GM18861 (cell line): ENCODE results near the gene IREB2.
"Not testable (repeated sequence)": the region's sequence is repeated elsewhere in the genome, so short reads cannot be mapped to it uniquely, and the experiment has no call there.

ENCODE experiments used
- ATAC-seq: cut with Tn5 transposase; IDR thresholded peaks from one replicate; pipeline ENCODE4 v1.9.1; 2021; ENCODE audit not compliant: unreplicated experiment

The IREB2 gene, protein sequence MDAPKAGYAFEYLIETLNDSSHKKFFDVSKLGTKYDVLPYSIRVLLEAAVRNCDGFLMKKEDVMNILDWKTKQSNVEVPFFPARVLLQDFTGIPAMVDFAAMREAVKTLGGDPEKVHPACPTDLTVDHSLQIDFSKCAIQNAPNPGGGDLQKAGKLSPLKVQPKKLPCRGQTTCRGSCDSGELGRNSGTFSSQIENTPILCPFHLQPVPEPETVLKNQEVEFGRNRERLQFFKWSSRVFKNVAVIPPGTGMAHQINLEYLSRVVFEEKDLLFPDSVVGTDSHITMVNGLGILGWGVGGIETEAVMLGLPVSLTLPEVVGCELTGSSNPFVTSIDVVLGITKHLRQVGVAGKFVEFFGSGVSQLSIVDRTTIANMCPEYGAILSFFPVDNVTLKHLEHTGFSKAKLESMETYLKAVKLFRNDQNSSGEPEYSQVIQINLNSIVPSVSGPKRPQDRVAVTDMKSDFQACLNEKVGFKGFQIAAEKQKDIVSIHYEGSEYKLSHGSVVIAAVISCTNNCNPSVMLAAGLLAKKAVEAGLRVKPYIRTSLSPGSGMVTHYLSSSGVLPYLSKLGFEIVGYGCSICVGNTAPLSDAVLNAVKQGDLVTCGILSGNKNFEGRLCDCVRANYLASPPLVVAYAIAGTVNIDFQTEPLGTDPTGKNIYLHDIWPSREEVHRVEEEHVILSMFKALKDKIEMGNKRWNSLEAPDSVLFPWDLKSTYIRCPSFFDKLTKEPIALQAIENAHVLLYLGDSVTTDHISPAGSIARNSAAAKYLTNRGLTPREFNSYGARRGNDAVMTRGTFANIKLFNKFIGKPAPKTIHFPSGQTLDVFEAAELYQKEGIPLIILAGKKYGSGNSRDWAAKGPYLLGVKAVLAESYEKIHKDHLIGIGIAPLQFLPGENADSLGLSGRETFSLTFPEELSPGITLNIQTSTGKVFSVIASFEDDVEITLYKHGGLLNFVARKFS

DNA sequence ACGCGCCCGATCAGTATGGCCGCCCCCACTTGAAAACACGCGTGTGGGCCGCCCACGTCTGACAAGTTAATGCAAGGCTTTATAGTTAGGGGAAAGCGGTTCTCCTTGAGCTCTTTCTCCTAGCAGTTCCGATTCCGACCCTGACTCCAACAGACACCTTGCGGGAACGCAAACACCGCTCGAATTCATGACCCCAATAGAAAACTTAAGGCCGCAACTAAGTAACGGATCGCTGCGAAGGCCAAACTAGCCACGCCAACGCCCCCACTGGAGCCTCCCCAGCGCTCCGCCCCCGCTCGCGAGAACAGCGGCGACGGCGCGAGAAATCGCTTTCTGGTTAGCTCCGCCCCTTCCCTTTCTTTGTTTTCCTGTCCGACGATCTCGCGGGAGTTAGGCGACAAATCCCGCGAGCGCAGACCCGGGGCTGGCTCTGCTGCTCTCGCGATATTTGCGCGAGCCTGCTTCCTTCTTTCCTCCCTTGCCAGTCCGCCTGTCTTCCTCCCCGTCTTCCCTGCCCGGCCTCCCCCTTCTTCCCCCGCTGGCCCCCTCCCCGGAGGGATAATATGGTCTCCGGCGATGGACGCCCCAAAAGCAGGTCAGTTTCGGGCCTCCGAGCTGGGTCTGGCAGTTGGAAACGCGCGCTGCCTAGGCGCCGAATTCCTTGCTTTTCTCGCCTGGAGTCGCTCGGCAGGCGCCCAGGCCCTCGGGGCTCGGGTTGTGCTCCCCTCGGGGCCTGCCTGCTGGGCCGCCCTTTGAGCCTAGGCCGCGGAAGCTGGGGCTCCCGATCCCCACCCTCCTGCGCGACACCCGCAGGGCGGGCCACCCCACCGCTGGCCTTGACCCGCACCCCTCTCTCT, at the start of gene IREB2:
Gene IREB2 (plus strand): TSS at position 455 of the 857 bp plus-strand sequence. CDS start 122 bp downstream, at position 577.
- ATAC-seq = peak; percentile 83

GRCh38 chr15:78388865-78389264, 49.2 kb upstream of the IREB2 start:
- ATAC-seq = no peak

GRCh38 chr15:78389322-78389721, 48.7 kb upstream of the IREB2 start:
- no peak for ATAC-seq

- ATAC-seq = no peak
Observed at GRCh38 chr15:78389738-78390137, 48.3 kb upstream of the IREB2 start.

- ATAC-seq = no peak
Observed at GRCh38 chr15:78390242-78390641, 47.8 kb upstream of the IREB2 start.

GRCh38 chr15:78390826-78391225, 47.2 kb upstream of the IREB2 start:
- no peak for ATAC-seq

DNA sequence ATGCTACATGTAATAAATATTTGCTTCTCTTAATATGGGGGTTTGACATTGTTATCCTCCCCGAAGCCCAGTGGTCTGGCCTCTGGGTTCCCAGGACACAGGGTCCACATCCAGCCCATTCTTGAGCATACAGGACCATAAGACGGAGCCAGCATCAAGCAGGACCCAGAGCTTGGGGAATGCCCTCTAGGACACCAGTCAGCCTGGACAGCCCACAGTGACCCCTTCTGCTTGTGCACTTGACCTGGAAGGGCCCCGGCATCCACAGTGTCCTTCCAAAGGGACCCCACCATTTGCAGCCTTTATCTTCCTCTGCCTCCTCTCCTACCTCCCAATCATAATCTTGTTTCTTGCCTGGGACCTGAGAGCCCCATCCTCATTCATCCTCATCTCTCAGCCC, 46.2 kb upstream of the IREB2 start:
- no peak for ATAC-seq

DNA sequence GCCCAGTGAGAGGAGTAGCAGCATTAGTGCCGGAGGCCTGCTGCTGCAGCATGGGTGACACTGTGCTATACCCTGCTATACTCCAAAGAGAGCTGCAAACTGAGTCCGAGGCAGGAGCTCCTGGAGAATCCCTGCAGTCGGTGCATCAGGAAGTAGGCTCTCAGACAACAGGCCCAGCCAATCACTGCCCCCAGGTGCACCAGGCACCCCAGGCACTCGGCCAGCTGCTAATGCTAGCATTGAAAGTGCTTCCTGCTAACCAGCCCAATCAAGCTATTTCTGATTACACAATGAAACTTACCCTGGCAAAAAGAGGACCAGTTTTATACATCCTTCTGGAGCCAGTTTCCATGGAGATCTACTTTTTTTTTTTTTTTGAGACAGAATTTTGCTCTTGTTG, 45.6 kb upstream of the IREB2 start:
- ATAC-seq = no peak

DNA sequence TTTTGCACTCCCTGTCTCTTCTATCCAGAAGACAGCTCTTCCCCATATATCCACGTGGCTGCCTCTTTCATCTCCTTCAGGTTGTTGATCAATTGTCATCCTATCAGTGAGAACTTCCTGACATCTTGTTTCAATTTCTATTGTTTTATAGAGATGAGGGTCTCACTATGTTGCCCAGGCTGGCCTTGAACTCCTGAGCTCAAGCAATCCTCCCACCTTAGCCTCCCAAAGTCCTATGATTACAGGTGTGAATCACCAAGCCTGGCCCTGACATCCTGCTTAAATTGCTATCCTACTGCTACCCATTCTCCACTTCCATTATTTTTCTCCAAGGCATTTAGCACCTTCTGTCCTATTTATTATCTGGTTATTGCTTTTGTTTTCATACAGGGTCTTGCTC, 44.9 kb upstream of the IREB2 start:
- ATAC-seq = no peak

DNA sequence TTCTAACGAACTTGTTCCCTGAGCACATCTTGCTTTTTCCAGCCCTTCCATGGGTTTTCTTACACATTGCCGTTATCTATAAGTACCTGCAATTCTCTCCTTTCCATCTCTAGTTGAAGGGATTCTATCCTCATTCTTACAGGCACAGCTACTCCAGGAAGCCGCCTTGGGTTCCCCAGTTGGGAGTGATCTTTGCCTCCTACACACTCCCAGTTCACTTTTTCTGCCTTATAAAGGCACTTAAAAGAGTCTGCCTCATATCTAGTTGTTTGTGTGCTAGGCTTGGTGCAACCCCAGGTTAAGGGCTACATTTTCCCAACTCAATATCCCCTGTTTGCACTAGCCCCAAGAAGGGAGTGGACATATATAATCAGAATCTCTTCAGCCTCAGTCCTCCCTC, 44.0 kb upstream of the IREB2 start:
- ATAC-seq = no peak

GRCh38 chr15:78394981-78395616, 42.9 kb upstream of the IREB2 start:
- no peak for ATAC-seq

DNA sequence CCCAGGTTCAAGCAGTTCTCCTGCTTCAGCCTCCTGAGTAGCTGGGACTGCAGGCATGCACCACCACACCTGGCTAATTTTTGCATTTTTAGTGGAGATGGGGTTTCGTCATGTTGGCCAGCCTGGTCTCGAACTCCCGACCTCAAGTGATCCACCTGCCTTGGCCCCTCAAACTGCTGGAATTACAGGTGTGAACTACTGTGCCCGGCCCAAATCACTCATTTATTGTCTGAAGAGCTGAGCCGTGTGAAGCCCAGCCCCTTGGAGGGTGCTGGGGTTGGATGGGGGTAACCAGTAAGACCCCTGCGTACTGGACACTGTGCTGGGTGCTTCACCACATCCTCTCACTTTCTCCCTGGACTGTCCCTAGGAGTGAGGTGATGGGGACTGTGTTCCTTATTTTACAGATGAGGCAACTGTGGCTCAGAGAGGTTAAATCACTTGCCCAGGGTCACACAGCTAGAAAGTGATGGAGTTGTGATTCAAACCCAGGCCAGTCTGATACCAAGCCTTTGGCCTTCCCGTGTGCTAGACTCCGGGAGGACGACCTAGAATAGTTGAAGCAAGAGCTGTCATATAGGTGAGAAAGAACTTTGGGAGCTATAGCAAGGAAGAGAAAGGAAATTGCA, 41.7 kb upstream of the IREB2 start:
- no peak for ATAC-seq

GRCh38 chr15:78396976-78397375, 41.0 kb upstream of the IREB2 start:
- no peak for ATAC-seq

DNA sequence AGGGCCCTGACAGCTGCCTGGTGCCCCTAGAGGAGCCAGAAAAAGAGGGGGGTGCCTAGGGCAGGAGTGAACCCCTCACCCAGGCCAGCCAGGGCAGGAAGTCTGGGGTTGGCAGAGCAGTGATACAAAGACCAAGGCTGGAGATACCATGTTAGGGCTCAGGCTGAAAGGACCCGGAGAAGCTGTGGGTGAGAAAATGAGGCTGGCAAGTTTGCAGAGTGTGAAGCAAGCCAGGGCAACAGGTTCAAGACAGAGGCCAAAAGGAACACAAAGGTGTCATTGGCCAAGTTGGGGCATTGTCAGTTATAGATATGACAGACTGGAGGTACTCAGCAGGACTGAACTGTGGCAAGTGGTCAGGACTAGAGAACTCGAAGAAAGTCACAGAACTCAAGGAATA, 40.6 kb upstream of the IREB2 start:
- ATAC-seq = no peak

- ATAC-seq = no peak
Observed at GRCh38 chr15:78398076-78398825, 39.8 kb upstream of the IREB2 start.

GRCh38 chr15:78399091-78399490, 38.9 kb upstream of the IREB2 start:
- no peak for ATAC-seq

DNA sequence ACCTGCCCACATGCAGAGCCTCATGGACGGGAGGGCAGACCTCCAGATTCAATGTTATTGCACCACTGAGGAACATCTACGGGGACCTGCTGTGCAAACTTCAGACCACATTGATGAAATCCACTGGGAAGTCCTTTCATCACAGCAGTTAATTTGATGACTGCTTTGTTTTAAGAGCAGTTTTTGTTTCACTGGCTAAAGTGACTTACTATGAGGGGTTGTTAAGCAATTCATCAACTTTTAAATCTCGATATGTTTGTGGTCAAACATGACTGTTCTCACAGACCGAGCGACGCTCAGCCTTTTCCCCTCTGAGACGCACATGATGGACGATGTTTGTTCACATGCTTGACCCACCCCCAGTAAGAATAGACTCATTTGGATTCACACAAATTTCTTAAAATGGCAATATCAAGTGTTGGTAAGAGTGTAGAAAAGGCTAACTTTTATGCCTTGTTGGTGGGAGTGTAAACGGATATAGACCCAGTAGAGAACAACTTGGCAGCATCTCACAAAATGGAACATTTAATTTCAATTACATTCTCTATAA, 35.9 kb upstream of the IREB2 start:
- no peak for ATAC-seq

DNA sequence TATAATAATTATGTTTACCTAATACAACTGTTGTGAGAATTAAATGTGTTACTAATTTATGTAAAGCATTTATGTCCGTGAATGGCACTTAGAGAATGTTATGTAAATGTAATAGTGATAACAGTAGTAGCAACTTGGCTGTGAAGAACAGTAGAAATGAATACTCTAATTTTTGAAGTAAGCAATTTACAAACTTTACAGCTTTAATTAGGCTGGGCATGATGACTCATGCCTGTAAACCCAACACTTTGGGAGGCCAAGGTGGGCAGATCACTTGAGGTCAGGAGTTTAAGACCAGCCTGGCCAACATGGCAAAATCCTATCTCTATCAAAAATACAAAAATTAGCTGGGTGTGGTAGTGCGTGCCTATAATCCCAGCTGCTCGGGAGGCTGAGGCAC, 33.9 kb upstream of the IREB2 start:
- ATAC-seq = no peak

GRCh38 chr15:78404796-78405195, 33.2 kb upstream of the IREB2 start:
- not testable (repeated sequence) for ATAC-seq
